Measurements from ENCODE around the gene COL25A1. TPM values are rescaled to one million over a fixed set of nuclear protein-coding genes. Genes with fewer than 3 reads are reported as not detected.
A peak's percentile ranks its signal among the peaks of the same experiment; 100 is the strongest.
"Not testable (repeated sequence)": the region's sequence is repeated elsewhere in the genome, so short reads cannot be mapped to it uniquely, and the experiment has no call there.

COL25A1 gene
- total RNA-seq, 1 experiment from 2014 or later = not detected

DNA sequence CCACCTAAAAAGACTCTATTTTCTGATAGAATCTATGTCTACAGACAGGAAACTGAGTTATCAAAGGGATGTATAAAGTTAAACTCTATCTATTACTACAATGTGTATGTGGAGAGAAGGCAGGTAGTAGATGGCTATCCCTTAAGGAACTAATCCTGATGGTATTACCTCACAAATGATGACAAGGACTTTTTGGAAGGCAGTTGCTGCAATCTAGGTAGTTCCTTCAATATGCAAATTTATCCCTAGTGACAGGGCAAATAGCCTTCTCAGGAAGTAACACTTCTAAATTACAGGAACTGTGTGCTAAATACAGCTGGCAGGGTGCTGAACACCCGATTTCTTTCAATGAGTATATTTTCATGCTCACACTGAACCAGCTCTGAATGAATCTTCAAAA is 177.4 kb downstream of the COL25A1 start:
- no peak for DNase-seq (ENCODE audit: low read depth)

- no peak for DNase-seq (ENCODE audit: low read depth)
Measured at GRCh38 chr4:109123951-109124350, 178.5 kb downstream of the COL25A1 start.

- DNase-seq (ENCODE audit: low read depth) = no peak
Measured at GRCh38 chr4:109121561-109121960, 180.9 kb downstream of the COL25A1 start.

DNA sequence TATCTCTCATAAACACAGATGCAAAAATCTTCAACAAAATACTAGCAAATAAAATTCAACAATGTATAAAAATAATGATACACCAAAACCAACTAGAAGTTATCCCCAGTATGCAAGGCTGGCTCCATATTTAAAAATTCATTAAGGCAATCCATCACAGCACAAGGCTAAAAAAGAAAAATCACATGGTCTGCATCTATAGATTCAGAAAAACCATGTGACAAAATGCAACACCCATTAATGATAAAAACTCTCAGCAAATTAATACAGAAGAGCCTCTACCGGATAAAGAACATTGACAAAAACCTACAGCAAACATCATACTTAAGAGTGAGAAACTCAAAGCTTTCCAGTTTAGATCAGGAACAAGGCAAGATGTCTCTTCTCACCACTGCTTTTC is 182.6 kb downstream of the COL25A1 start:
- DNase-seq (ENCODE audit: low read depth) = no peak

GRCh38 chr4:109118635-109119034 is 183.8 kb downstream of the COL25A1 start:
- no peak for DNase-seq (ENCODE audit: low read depth)

DNA sequence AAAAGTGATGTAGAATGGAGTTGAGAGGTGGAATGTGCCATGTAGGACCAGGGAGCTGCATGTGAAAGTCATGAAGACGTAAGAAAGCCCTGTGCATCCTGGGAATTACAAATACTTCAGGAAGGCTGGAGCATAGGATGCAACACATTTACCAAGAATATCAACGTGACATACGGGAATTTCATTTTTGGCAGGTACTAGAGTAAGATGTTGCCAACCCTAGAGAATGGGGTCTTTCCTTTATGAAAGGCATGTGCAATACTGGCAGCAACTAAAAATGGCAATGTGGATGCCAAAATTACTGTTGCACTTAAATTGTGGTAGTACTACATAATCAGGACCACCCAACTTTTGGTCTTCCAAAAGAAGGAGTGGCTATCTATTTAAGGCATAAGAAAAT is 188.0 kb downstream of the COL25A1 start:
- DNase-seq (ENCODE audit: low read depth) = no peak

DNA sequence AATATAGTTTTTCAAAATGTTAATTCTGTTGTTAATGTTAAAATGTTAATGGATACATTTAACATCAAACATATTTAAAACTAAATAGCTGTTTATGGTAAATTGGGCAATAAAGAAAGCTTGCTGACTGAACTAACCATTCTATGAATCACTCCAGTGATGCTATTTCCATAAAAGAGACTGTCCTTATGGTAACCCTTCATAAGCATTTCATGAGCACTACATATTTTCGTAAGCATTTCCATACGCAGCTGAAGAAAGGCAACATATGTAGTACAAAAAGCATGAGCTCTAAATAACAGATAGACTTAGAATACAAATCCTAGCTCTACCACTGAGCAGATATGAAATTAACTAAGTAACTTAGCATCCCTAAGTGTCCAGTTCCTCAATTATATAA is 188.9 kb downstream of the COL25A1 start:
- no peak for DNase-seq (ENCODE audit: low read depth)

GRCh38 chr4:109111031-109111430 is 191.4 kb downstream of the COL25A1 start:
- no peak for DNase-seq (ENCODE audit: low read depth)

- DNase-seq (ENCODE audit: low read depth) = not testable (repeated sequence)
Measured at GRCh38 chr4:109108215-109108614, 194.2 kb downstream of the COL25A1 start.

- no peak for DNase-seq (ENCODE audit: low read depth)
Measured at GRCh38 chr4:109094056-109094455, 208.4 kb downstream of the COL25A1 start.

DNA sequence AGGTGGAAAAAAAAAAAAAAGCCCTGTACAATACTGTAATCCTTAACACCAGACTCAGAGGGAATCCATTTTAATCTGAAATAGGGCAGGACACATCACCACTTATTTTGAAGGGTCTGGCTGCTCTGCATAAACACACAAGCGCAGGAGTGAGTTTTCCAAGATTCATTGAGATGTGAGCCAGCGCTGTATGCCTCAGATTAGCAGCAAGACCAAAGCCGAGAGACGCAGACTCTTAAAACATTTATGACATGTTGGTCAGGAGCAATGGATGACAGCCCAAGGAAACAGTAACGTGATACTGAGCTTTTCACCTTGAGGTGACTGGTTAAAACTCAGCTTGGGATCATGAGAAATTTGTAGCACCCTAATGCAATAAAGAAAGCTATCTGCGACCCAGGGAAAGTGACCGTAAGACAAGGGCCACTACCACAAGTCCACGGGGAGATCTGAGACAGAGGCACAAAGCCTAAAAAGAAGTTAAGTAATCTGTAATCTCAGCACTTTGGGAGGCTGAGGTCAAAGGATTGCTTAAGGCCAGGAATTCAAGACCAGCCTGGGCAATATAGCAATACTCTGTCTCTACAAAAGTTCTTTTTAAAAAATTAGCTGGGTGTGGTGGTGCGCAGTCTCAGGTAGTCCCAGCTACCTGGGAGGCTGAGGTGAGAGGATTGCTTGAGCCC is 210.6 kb downstream of the COL25A1 start:
- DNase-seq (ENCODE audit: low read depth) = no peak

DNA sequence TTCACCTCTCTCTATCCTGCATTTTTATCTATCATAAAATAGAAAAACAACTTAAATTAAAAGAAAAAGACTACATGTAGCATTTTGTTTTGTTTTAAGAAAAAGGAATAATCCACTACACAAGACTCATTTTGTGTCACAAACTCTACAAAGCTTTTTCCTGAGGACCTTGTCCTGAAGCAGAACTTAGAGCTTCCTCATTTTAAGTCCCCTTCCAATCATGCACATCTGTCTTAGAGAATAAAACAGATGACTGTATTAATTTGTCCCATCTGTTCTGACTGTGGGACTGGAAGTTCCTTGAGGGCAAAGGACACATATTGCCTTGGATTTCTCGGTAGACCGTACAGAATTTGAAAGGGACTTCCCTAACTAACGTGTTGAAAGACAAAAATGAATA is 218.5 kb downstream of the COL25A1 start:
- DNase-seq (ENCODE audit: low read depth) = no peak

DNA sequence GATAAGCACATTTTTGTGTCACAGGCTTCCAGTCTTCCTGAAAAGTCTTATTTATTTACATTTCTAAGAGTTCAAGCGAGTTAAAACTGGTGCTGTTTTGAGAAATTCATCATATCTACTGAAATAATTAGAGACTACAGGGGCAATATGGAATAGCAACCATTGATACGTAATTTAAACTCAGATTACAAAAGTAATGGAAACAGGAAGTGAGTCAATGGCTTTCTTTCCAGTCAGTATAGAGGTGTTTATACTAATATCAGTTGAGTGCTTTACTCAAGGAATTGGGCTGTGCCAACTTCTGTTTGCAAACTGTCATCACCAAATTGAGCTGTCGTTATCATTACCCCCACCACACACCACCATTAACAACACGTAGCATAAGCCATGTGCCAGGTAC is 222.7 kb downstream of the COL25A1 start:
- no peak for DNase-seq (ENCODE audit: low read depth)

DNA sequence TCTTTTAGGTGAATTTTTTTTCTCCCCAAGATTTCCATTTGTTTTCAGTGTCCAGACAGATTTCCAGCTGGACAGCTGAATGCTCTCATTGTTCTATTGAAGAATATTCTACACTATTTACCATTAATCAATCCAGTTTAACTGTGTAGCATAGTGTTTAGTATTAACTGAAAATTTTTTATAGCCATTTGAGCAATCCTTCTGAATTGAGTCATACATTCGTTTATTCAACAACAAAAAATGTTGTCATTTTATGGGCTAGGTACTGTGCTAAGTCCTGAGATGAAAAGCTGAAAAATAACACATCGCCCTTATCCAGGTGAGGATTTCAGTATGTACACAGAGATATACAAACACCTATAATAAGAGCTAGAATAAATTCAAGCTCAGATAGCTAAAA is 223.3 kb downstream of the COL25A1 start:
- DNase-seq (ENCODE audit: low read depth) = no peak

DNA sequence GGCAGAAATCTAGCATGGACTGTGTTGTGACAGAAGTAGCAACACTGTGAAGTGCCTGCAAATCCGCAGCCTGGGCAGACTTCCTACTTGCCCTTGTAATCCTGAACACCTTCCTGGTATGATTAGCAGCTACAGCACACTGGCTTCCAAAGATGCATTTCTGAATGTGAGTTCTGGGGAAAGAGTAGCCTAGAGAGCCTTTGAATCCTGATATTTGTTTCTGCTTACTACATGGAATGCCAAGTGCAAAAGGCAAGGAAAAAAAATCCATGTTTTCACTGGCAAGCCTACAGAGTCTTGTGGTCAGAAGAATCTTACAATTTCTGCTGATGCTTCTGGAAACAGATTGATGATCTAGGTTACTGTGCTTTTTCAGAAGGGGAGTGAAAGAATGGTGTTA is 223.7 kb downstream of the COL25A1 start:
- peak; percentile 7 for DNase-seq (ENCODE audit: low read depth)

- no peak for DNase-seq (ENCODE audit: low read depth)
Measured at GRCh38 chr4:109077505-109077904, 225.0 kb downstream of the COL25A1 start.

- not testable (repeated sequence) for DNase-seq (ENCODE audit: low read depth)
Measured at GRCh38 chr4:109076709-109077108, 225.7 kb downstream of the COL25A1 start.

- DNase-seq (ENCODE audit: low read depth) = no peak
Measured at GRCh38 chr4:109075621-109076020, 226.8 kb downstream of the COL25A1 start.

DNA sequence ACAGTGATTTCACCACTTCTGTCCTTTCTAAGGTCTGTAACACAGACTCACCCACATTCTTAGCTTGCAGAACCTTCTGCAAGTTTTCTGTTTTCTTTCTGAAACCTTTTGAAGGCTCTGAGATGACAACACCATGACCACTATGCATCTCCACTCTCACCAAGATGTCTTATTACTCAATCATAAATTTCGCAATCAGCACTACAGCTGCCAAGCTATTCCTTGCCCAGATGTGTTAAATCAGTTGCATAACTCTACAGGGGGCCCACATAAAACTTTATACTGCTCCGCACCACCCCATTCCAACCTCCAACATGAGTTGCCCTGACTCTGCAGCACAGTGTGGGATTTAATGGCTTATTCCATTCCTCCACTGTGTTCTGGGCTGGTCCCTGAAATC is 229.9 kb downstream of the COL25A1 start:
- peak; percentile 28 for DNase-seq (ENCODE audit: low read depth)

DNA sequence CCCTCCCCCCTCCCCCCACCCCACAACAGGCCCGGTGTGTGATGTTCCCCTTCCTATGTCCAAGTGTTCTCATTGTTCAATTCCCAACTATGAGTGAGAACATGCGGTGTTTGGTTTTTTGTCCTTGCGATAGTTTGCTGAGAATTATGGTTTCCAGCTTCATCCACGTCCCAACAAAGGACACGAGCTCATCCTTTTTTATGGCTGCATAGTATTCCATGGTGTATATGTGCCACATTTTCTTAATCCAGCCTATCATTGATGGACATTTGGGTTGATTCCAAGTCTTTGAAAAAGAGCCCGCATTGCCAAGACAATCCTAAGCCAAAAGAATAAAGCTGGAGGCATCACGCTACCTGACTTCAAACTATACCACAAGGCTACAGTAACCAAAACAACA is 231.8 kb downstream of the COL25A1 start:
- not testable (repeated sequence) for DNase-seq (ENCODE audit: low read depth)

DNA sequence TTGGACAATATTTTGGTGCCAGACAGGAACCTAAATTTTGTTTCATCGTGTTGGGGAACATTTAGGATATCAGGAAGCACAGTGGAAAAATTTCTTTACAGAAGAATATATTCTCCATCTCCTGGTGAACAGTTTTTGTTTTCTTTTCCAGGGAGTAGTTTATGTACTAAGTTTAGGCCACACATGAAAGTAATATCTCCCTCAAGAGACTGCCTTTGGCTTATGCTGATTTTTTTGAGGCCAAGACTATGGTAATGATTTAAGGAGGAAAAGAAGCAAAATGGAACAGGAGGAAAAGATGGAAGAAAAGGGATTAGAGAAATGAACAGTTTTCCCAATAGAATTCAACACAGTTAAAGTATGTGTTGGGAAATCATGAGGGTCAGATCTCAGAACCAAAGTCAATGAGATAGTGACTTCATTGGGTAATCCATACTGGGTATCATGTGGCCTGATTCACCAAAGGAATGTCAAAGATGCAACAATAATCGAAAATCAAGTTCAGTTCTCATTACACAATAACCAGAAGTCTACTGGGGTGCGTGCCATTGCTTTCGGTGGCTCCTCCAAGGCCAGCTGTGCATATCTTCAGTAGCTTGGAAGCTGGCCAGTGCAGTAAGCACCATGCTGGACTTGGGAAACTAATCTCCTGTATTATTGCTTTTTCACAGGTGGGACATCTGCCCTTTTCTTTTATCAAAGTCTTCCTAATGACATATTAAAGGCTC is 234.8 kb downstream of the COL25A1 start:
- DNase-seq (ENCODE audit: low read depth) = no peak

DNA sequence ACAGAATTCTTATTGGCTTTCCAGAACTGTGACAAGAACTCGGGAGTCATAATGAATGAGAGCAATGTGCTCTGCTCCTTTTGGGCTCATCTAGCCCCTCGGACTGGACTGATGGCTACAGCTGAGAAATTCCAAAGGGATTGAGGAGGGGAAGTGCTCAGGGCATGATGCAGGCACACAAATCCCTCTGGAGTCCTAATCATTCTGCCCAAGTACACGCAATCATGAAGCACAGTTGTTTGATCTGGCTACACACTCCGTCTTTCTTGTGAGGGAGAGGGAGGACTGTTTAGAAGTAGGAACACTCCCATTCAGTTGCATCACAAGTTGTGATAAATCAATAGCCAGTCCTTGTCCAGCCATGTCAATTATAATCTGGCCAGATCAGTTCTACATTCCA is 237.5 kb downstream of the COL25A1 start:
- no peak for DNase-seq (ENCODE audit: low read depth)

DNA sequence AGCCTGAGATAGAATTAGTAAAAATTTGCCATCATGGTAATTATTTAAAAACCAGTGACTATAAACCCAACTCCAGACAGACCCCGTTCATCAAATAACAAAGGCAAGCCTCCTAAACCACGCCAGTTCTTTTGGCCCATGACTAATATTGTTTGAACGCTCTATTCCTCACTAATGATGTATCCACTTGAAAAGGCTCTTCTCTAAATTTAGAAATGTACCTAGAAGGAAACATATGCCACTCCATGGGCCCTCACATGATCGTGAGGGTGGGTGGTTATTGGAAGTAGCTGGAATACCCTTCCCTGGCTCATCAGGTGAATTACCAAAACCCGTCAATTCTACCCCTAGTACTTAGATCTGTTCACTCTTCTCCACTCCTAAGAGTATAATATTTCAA is 249.2 kb downstream of the COL25A1 start:
- no peak for DNase-seq (ENCODE audit: low read depth)

- DNase-seq (ENCODE audit: low read depth) = no peak
Measured at GRCh38 chr4:109052821-109053220, 249.6 kb downstream of the COL25A1 start.

Data from RPMI7951 (cell line).